8988T (cell line): ENCODE results near the gene WDHD1.
"Not testable (repeated sequence)": the region's sequence is repeated elsewhere in the genome, so short reads cannot be mapped to it uniquely, and the experiment has no call there.

Experiments
- DNase-seq: peaks from one replicate; pipeline ENCODE4 v3.0.0; 2011

Gene WDHD1

GRCh38 chr14:55045087-55045486, 18.2 kb upstream of the WDHD1 start:
- DNase-seq: no peak

GRCh38 chr14:55043528-55043927, 16.6 kb upstream of the WDHD1 start:
- no peak for DNase-seq

- no peak for DNase-seq
Measured at GRCh38 chr14:55038708-55039107, 11.8 kb upstream of the WDHD1 start.

- DNase-seq: not testable (repeated sequence)
Measured at GRCh38 chr14:55037995-55038394, 11.1 kb upstream of the WDHD1 start.

GRCh38 chr14:55031190-55031589, 4.3 kb upstream of the WDHD1 start:
- no peak for DNase-seq

GRCh38 chr14:55028476-55028875, 1.6 kb upstream of the WDHD1 start:
- no peak for DNase-seq

GRCh38 chr14:55028066-55028465, 1.2 kb upstream of the WDHD1 start:
- no peak for DNase-seq

- no peak for DNase-seq
Measured at GRCh38 chr14:55026441-55026792, 482 bp downstream of the WDHD1 start.

GRCh38 chr14:55025948-55026347, 951 bp downstream of the WDHD1 start:
- no peak for DNase-seq

GRCh38 chr14:55024365-55024764, 2.5 kb downstream of the WDHD1 start:
- DNase-seq: not testable (repeated sequence)

- no peak for DNase-seq
Measured at GRCh38 chr14:55019968-55020554, 6.8 kb downstream of the WDHD1 start.

GRCh38 chr14:55015006-55015405, 11.9 kb downstream of the WDHD1 start:
- DNase-seq: no peak

- DNase-seq: no peak
Measured at GRCh38 chr14:55005071-55005470, 21.8 kb downstream of the WDHD1 start.

- no peak for DNase-seq
Measured at GRCh38 chr14:55000381-55000780, 26.5 kb downstream of the WDHD1 start.

GRCh38 chr14:54985156-54985555, 41.7 kb downstream of the WDHD1 start:
- DNase-seq: no peak

- DNase-seq: no peak
Measured at GRCh38 chr14:54981698-54982097, 45.2 kb downstream of the WDHD1 start.

- DNase-seq: no peak
Measured at GRCh38 chr14:54979039-54979438, 47.9 kb downstream of the WDHD1 start.

- DNase-seq: no peak
Measured at GRCh38 chr14:54976316-54976715, 50.6 kb downstream of the WDHD1 start.

- DNase-seq: no peak
Measured at GRCh38 chr14:54975856-54976255, 51.0 kb downstream of the WDHD1 start.

GRCh38 chr14:54974788-54975414, 52.0 kb downstream of the WDHD1 start:
- no peak for DNase-seq

GRCh38 chr14:54967496-54967895, 59.4 kb downstream of the WDHD1 start:
- DNase-seq: no peak

- DNase-seq: no peak
Measured at GRCh38 chr14:54955143-54955542, 71.8 kb downstream of the WDHD1 start.

- DNase-seq: not testable (repeated sequence)
Measured at GRCh38 chr14:54953609-54954008, 73.3 kb downstream of the WDHD1 start.

GRCh38 chr14:54952803-54953202, 74.1 kb downstream of the WDHD1 start:
- DNase-seq: not testable (repeated sequence)

- DNase-seq: no peak
Measured at GRCh38 chr14:54947230-54947629, 79.7 kb downstream of the WDHD1 start.
